ENCODE measurements around the gene UBE2B.
"Not testable (repeated sequence)": the region's sequence is repeated elsewhere in the genome, so short reads cannot be mapped to it uniquely, and the experiment has no call there.

UBE2B gene

DNA sequence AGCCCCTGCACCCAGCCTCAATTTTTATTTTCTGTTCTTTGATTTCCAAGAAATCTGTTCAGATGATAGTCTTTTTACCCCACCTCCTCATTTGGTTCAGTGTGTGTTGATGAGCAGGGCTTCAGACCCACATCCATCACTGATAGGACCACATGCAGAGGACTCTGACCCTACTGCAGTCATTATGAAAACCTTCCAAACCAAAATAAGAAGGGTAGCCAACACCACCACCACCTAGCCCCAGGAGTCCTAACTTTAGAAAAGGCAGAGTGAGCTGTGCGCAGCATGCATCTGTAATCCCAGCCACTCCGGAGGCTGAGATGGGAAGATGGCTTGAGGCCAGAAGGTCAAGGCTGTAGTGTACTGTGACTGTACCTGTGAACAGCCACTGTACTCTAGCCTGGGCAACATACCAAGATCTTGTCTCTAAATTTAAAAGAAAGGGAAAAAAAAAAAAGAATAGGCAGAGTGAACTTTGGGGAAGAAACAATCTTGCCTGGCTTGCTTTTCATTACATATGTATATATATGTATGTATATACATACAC lies 27.3 kb downstream of the UBE2B start:
- DNase-seq (ENCODE audit: low read depth): no peak

DNA sequence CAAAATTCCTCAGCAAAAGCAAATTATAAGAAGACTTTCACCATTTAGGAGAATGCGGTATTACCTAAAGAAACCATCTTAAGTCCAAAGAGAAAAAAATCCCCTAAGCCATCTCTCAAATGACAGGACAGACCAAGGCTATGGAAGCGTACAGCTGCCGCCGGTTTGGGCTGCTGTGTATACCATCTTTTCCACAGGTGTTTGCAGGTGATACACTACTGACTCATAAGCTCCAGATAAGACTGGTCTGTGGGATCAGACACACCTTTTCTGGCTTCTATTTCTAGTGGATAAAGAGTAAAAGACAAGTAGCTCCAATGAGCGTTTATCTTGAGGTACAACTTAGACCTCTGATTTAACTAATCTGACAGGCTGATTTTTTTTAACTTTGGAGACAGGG lies 32.6 kb downstream of the UBE2B start:
- DNase-seq (ENCODE audit: low read depth): no peak

DNA sequence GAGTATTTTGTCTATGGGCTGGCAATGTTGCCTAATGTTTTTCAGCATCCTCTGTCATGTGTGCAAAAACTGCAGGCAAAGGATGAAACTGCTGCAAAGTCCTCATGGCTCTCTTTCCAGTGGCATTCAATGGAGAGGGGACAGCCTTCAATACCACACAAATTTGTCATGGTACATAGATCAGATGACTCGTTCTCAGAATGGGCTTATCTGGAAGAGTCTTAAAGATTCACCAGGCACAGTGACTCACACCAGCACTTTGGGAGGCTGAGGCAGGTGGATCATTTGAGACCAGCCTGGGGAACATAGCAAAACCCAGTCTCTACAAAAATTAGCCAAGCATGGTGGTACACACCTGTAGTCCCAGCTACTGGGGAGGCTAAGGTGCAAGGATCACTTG lies 35.0 kb downstream of the UBE2B start:
- no peak for DNase-seq (ENCODE audit: low read depth)

DNA sequence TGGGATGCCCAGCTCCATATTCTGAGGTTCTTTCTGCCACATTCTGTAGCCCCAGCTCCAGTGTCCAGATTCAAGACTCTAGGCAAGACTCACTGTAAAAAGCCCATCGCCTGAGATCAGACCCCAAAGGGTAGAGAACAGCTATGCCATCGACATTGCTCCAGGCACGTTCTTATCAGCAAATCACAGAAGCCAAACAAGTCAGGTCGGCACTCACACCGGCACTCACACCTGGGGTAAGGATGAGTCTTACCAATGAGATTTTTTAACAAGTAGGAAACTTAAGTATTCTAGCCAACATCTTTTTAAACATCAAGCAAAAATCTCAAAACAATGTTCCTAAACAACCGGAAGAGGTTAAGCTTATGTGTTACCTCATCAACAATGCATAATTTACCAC lies 38.0 kb downstream of the UBE2B start:
- no peak for DNase-seq (ENCODE audit: low read depth)

DNA sequence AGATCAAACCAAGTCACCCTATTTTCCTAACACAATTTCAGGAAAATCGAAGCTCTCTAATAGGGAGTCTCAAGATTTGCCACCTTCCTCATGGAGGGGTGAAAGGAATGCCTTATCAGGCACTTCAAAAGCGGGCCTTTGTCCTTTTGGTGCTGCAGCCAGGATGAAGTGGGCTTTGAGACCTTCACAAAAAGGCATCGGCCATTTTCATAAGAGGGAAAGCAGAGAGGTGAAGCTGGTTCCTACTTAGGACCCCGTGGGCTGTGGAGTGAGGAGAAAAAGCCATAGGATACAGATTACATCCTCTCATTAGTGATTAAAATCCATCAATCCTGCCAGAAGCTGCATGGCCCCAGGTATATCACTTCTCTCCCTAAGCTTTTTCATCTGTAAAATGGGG lies 39.5 kb downstream of the UBE2B start:
- DNase-seq (ENCODE audit: low read depth): no peak

DNA sequence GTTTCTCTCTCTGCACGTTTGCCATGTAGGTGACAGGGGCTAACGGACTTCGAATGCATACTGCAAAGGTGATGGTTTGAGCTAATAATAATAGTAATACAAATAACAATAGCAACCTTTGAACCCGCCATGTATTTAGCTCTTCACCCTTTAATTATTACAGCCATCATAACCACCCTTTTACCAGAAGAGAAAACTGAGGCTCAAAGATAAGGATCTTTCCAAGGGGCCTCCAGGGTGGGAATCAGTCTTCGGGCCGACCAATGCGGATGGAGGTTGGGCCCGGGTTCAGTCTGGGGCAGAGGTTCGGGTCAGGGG lies 39.8 kb downstream of the UBE2B start:
- DNase-seq (ENCODE audit: low read depth): no peak

DNA sequence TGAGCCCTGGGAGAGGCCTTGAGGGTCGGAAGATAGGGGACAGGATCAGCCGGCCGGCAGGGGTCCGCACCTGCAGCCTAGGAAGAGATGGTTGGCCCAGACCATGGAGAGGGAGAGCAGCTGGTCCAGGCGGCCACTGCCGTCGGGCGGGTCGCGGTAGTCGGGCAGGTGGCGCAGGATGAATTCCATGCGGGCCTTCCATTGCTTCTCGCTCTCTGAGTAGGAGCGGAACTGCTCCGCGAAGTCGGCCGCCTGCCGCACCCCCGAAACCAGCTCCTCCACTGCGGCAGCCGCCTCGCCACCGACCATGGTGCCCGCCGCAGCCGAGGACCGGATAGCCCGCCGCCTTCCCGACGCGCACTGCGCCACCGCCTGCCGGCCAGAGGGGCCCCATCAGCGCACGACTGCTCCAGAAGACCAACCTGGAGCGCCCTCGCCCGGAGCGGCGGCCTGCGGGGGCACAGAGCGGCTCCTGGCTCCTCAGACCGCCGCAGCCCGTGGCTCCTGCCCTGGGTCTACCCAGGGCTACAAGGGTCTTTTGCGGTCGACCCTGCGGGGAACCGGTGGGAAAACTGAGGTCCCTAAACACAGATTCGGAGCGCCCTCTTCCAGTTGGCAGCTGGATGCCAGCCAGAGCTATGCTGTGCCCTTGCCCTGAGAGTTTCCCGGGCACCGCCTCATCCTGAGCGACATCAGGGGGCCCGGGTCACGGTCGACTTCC lies 40.3 kb downstream of the UBE2B start, which contains the start of gene CDKN2AIPNL:
CDKN2AIPNL (minus strand) TSS at position 336 of the 721 bp plus-strand sequence; CDS start at position 309, 27 bp downstream.
- DNase-seq (ENCODE audit: low read depth): peak; percentile 78

DNA sequence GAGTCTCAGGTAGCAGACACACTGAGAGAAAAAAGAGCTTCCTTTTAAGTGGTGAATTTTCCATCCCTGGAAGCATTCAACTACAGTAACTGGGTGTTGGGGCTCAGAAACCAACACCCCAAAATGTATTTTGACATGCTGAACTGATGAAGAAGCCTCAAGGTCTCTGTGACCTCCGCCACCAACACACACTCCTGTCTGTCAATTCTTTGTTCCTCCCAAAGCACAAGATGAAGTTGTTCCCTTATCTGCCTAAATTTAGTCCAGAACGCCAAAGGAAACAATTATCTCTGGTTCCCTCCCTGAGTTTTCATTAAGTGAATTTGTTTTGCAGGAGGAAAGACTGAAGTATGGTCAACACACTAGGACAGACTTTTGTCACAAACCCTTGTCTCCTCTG lies 41.7 kb downstream of the UBE2B start:
- DNase-seq (ENCODE audit: low read depth): no peak

DNA sequence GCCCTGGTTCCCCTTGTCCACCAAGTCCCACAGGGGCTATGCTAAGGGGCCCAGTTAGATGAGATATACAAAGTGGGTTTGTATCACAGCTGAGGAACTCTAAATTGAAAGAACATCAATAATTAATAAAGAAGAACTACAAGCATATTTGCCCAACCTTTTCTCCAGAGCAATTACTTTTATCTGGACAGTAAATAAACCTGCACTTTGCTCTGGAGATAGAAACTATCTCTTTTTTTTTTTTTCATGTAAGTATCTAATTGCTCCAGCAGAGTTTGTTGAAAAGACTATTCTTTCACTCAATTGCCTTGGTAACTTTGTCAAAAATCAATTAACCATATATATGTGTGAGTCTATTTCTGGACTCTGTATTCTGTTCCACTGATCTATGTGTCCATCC lies 46.3 kb downstream of the UBE2B start:
- no peak for DNase-seq (ENCODE audit: low read depth)

DNA sequence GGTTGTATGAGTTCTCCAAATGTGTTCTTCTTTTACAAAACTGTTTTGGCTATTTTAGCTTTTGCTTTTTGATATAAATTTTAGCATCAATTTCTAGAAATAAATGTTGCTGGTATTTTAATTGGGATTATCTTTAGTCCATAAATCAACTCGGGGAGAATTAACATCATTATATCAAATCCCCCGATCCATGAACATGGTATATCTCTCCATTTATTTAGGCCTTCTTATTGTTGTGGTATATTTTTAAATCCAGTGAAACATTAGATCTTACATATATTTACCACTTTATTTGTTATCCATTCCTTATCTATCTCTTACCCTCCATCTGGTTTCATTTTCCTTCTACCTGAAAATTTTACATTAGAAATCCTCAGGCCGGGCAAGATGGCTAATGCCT lies 47.6 kb downstream of the UBE2B start:
- DNase-seq (ENCODE audit: low read depth): no peak

DNA sequence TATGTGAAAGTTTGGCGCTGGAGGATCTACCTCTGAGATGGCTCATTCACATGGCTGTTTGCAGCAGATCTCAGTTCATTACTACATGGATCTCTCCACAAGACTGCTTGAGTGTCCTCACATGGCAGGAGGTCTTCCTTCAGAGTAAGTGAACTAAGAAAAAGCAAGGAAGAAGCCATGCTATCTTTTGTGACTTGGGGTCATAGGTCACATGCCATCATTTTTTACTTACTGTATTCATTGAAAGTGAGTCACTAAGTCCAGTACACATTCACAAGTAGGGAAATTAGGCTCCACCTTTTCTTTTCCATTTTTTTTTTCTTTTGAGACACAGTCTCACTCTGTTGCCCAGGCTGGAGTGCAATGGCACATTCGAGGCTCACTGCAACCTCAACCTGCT lies 49.0 kb downstream of the UBE2B start:
- DNase-seq (ENCODE audit: low read depth): no peak

DNA sequence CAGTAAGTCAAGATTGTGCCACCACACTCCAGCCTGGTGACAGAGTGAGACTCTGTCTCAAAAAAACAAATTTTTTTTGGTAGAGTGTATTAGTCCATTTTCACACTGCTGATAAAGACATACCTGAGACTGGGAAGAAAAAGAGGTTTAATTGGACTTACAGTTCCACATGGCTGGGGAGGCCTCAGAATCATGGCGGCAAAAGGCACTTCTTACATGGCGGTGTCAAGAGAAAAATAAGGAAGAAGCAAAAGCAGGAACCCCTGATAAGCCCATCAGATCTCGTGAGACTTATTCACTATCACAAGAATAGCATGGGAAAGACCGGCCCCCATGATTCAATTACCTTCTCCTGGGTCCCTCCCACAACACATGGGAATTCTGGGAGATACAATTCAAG lies 49.7 kb downstream of the UBE2B start:
- DNase-seq (ENCODE audit: low read depth): not testable (repeated sequence)

DNA sequence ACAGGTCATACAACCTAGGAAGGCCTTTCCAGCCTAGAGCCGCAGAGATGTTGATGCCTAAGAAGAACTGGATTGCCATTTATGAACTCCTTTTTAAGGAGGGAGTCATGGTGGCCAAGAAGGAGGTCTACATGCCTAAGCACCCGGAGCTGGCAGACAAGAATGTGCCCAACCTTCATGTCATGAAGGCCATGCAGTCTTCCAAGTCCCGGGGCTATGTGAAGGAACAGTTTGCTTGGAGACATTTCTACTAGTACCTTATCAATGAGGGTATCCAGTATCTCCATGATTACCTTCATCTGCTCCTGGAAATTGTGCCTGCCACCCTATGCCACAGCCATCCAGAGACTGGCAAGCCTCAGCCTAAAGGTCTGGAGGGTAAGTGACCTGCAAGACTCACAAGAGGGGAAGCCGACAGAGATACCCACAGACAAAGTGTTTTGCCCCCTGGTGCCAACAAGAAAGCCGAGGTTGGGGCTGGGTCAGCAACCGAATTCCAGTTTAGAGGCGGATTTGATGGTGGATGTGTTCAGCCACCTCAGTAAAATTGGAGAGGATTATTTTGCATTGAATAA lies 51.5 kb downstream of the UBE2B start:
- no peak for DNase-seq (ENCODE audit: low read depth)

DNA sequence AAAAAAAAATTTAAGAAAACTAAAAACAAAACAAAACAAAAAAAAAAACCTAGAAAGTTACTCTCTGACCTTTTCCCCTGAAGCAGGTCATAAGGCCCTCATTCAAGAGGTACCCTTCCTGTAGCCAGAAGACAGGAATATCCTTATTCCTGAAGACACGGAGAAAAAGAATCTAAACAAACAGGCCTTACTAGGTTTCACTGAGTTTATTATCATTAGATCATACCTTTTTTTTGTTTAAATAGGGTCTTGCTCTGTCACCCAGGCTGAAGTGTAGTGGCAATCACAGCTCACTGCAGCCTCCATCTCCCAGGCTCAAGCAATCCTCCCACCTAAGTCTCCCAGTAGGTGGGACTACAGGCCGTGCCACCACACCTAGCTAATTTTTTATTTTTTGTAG lies 52.0 kb downstream of the UBE2B start:
- no peak for DNase-seq (ENCODE audit: low read depth)

DNA sequence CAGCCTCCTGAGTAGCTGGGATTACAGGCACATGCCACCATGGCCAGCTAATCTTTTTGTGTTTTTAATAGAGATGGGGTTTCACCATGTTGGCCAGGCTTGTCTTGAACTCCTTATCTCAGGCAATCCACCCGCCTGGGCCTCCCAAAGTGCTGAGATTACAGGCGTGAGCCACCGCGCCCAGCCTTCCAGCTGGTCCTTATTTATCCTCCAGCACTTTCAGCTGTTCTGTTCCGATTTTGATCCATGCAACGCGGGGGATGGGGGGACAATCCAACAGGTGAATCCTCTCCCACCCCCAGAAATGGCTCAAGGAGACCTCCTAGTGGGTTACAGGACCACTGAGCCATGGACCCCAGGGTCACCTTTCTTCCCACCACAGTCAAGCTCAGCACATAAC lies 55.0 kb downstream of the UBE2B start:
- DNase-seq (ENCODE audit: low read depth): no peak

DNA sequence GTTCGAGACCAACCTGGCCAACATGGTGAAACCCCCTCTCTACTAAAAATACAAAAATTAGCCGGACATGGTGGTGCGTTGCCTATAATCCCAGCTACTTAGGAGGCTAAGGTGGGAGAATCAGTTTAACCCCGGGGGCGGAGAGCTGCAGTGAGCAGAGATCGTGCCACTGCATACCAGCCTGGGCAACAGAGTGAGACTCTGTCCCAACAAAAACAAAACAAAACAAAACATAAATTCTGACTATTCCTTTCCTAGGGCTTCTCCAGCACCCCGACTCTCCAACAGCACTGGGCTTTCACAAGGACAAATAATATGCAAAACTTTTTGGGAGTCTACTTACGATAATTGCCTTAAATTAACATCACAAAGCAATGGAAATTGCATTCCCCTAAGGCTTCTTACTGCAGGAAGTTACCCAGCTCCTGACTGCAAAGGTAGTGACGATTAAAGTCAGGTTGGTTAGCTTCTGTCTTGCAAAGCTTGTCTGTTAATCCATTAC lies 56.2 kb downstream of the UBE2B start:
- no peak for DNase-seq (ENCODE audit: low read depth)

DNA sequence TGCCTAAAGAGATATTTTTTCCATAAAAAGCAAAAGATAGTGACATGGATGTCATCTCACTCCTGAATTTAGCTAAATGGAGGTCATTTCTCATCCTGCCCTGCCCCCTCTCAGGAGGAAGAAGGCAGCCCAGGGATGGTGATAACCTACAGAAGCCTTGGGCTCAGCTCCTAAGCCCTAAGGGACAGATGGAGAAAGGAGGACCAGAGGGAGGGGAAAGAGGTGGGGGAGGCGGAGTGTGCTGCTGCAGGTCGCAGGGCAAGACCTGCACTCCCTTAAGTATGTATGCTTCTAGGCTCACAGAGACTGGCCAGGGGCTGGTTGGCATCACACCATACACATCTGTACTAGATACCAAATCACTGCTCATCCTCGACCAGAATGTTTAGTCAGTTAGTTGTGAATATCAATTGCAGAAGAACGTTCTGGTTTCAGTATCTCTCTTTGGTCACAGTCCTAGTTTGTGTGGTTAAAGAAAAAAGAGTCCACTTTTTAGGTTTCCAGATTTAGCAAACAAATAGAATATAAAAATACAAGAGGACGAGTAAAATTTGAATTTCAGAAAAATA lies 58.7 kb downstream of the UBE2B start:
- no peak for DNase-seq (ENCODE audit: low read depth)

DNA sequence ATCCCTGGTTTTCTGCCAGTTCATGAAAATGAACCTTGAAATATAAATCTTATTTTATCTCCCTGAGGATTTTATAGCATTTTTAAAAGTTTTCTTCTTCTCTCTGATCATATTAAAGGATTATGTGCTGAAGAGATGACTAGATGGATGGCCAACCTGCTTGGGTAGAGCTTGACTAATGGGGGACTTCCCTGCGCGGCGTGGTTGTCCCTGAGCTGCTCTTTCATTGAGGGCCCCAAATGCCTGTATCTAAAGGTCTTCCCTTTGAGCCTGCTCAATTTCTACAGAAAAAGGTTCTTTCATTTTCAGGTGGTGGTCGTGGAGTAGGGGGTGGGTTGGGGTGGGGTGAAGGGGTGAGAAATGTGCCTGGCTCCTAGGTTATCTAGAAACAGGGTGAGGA lies 60.8 kb downstream of the UBE2B start:
- no peak for DNase-seq (ENCODE audit: low read depth)

DNA sequence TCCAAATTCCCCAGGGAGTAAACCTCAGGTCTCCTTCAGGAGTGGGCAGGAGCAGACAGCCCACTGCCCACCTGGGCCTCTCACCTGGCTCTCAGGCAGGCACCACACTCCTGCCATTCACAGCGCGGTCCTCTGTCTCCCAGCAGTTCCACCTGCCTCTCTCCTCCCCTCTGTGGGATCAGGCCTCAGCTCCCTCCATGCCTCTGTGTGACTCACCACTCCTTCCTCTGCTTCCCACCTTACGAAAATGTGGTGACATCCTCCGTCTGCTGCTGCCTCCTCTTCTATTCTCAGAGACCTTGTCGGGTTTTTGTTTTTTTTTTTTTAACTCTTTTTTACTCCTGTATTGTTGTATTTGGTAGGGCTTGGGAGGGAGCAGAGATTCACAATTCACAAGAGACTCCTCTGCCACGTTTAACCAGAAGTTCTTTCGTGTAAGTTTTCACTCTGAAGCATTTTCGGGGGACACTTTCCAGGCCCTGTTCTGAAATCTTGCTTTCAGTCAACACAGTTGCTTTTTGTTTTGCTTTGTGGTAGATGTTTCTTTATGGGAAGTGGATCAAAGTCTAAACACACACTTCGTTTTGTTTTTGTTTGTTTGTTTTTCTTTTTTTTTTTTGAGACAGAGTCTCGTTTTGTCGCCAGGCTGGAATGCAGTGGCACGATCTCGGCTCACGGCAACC lies 61.4 kb downstream of the UBE2B start:
- DNase-seq (ENCODE audit: low read depth): no peak

DNA sequence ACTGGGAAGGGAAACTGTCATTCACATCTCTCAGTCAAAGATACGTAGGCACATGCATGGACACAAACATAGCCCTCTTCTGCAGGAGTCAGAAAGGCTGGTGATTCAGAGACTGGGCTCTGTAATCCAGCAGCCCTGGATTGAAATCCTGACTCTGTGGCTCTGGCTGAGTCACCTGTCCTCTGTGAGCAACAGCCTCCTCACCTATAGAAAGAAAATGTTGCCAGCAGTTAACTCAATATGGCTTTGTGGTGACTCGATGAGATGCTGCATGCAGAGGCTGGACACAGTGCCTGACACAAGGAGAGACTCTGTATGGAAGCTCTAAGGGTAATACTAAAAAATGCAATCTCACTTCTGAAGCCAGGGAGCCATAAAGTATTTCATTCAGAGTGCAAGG lies 64.2 kb downstream of the UBE2B start:
- no peak for DNase-seq (ENCODE audit: low read depth)

DNA sequence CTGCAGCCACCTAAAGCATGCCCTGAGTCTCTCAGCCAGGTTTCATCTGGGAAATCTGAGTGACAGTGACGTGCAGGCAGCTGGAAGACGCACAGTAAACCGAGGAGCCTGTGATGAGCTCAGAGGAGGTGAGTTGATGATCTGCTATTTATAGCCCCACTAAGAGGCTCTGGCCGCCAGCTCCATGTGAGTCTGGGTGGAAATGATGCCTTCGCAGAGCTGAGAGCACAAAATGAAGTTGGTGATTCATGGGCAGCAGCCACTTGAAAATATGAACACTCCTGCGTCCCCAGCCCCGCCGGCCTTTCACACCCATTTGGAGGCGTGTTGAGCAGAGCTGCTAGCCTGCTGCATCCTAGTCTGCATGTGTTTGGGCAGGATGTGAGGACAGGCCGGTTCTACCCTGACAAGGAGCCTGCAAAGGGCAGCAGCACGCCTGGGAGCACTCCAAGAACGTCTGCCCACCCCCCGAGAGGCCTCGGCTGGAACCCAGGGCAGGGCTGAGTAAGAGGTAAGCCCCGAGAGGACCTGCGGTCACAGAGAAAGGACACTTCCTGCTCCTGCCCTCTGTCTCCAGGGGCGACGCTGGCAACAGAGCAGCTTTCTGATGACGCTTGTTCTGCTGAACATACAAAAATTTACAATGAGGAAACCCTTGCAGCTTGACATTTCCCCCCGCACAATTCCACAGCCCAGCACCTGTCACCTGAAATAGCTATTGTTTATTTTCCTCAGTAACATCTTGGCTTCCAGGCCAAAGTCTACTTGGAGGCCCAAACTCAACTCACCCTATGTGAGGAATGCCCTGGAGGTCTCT lies 65.4 kb downstream of the UBE2B start:
- no peak for DNase-seq (ENCODE audit: low read depth)

DNA sequence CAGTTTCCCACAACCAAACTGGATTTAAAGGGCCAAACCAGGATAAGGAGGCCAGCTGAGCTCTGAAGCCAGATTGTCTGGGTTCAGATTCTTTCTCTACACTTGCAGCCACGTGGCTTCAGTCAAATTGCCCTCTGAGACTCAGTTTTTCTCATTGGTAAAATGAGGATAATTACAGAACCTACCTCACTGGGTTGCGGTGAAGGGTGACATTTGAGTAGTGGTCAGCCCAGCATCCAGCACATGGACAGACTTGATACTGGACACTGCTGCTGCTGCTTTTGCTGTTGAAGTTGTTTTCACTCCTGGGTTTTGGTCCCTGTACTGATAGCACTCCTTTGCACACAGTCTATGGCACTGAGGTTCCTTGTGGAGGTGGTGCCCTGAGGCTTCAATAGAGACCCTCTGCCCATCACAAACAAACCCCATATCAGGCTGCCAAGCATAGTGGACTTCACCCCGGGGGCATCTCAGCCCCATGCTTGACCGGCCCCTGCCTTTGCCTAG lies 66.0 kb downstream of the UBE2B start:
- DNase-seq (ENCODE audit: low read depth): no peak
